Tibial artery (tissue), 4 donors: ENCODE data around the gene MFAP4.

Experiments used
- DNase-seq, 2 donors: peaks; one replicate each; pipeline ENCODE4 v3.0.0-alpha.2; 2019
- H3K27ac ChIP-seq, 2 donors: fragments of 200-600 bp; sonication (generic) in 1 of 2; 1 replicate in 1 of 2; 2 replicates in 1 of 2; pipeline ENCODE4 v1.5.1; 2018 to 2019; ENCODE audit warnings: mild to moderate bottlenecking in 1 of 2
- H3K27me3 ChIP-seq, 2 donors: fragments of 200-600 bp; sonication (generic) in 1 of 2; one replicate each; pipeline versions ENCODE4 v1.5.1 to v1.6.0; 2016 to 2019
- H3K36me3 ChIP-seq, 3 donors: fragments of 200-600 bp; sonication (generic) in 2 of 3; one replicate each; pipeline ENCODE4 v1.5.1; 2016 to 2019; ENCODE audit warnings: mild to moderate bottlenecking in 2 of 3
- H3K4me1 ChIP-seq, 4 donors: fragments of 200-600 bp; sonication (generic) in 2 of 4; 1 replicate in 3 of 4; 2 replicates in 1 of 4; pipeline ENCODE4 v1.5.1; 2016 to 2019
- H3K4me3 ChIP-seq, 2 donors: fragments of 200-600 bp; sonication (generic) in 1 of 2; 1 replicate in 1 of 2; 2 replicates in 1 of 2; pipeline ENCODE4 v1.5.1; 2018 to 2019; ENCODE audit warnings: mild to moderate bottlenecking in 2 of 2
- H3K9me3 ChIP-seq, 3 donors: fragments of 200-600 bp; sonication (generic) in 1 of 3; one replicate each; pipeline ENCODE4 v1.5.1; 2016 to 2019
- intact Hi-C: fragments of 100-400 bp; cut with DNase I; formaldehyde crosslinking; loops from one replicate; pipeline ENCODE4 v1.15.0; 2023; ENCODE audit warnings: low total_unique reads
- TF ChIP-seq, protein P1 (sequence below), 2 experiments: fragments of 200-600 bp in 1 of 2; fragments of 450-650 bp in 1 of 2; IDR thresholded peaks; one replicate each; pipeline ENCODE4 v1.5.1; 2017 to 2019; ENCODE audit warnings: antibody characterized with exemption in 2 of 2, mild to moderate bottlenecking in 1 of 2, moderate library complexity in 1 of 2

Gene MFAP4

DNA sequence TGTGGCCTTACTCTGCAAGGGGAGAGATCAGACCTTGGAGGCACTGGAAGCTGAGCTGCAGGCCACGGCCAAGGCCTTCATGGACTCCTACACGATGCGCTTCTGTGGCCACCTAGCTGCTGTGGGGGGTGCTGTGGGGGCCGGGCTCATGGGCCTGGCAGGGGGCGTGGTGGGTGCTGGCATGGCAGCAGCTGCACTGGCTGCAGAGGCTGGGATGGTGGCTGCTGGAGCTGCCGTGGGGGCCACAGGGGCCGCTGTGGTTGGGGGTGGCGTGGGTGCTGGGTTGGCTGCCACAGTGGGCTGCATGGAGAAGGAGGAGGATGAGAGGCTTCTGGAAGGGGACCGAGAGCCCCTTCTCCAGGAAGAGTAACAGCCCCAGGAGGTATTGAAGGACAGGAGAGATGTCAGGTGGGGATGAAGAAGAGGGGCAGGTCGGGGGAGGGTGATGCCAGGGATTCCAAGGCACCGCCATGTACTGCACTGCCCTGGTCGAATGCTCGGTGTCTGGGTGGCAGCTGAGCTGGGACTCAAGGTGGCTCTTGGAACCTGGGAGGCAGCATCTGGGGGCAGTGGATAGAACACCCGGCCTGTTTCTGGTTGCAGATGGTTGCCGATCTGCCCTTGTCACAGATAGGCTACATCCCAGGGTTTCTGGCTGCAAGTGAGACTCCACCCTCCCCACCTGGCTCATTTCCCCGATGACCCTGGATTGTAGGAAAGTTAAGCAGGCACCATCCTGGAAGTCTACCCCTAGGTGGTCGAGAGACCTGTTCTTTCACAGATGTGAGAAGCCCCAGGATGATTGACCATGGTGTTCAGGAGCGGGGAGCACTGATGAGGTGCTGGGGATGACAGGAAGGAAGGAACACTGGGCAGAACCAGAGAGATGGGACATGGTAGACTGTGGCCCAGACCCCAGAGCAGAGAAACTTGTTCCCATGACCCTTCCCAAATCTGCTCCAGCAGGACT, 29.1 kb upstream of the MFAP4 start:
- Histone ChIP-seq H3K9me3 (no peaks in the 10 kb centered on the region), H3K27me3 (no peaks in the 10 kb centered on the region), H3K4me3 (no peak overlapping the region), H3K36me3 (no peaks in the 10 kb centered on the region), H3K4me1 (peaks cover 0 to 13% (median 5%) of the 10 kb centered on the region in 4 donors), H3K27ac (no peak overlapping the region)
- TF ChIP-seq, protein P1, sequence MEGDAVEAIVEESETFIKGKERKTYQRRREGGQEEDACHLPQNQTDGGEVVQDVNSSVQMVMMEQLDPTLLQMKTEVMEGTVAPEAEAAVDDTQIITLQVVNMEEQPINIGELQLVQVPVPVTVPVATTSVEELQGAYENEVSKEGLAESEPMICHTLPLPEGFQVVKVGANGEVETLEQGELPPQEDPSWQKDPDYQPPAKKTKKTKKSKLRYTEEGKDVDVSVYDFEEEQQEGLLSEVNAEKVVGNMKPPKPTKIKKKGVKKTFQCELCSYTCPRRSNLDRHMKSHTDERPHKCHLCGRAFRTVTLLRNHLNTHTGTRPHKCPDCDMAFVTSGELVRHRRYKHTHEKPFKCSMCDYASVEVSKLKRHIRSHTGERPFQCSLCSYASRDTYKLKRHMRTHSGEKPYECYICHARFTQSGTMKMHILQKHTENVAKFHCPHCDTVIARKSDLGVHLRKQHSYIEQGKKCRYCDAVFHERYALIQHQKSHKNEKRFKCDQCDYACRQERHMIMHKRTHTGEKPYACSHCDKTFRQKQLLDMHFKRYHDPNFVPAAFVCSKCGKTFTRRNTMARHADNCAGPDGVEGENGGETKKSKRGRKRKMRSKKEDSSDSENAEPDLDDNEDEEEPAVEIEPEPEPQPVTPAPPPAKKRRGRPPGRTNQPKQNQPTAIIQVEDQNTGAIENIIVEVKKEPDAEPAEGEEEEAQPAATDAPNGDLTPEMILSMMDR (IDR thresholded peaks at IDR 0.05) = no peak
- no peak for DNase-seq
- intact Hi-C loops = loop anchor here (10.0 kb wide), 1 partner anchor 51 kb away; the partner anchor contains the start of gene B9D1

DNA sequence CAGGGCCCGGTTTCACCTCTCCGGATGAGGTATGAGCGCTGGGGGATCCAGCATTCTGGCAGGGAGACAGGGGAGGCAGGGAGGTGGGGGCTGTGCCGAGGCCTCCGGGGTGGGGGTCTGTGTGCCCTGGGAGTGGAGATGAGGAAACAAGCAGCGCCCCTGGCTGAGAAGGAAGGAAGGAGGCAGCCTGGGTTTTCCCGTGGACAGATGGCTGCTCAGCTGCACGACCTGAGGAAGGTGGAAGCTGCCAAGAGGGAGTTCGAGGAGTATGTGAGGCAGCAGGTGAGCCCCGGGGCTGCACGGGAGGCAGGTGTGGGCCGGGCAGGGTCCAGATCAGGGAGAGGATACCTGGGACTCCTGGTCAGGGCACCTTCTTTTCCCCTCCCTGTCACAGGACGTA, 28.3 kb upstream of the MFAP4 start:
- intact Hi-C loops = loop anchor here (10.0 kb wide), 1 partner anchor 51 kb away; the partner anchor contains the start of gene B9D1
- no peaks in the 10 kb centered on the region for H3K36me3 ChIP-seq
- no peak for DNase-seq
- H3K4me3 ChIP-seq = no peak overlapping the region
- H3K27ac ChIP-seq = no peak overlapping the region
- H3K4me1 ChIP-seq = peaks cover 0 to 18% (median 8%) of the 10 kb centered on the region in 4 donors
- TF ChIP-seq, protein P1 (IDR thresholded peaks at IDR 0.05) = no peak
- H3K27me3 ChIP-seq = no peaks in the 10 kb centered on the region
- no peaks in the 10 kb centered on the region for H3K9me3 ChIP-seq

DNA sequence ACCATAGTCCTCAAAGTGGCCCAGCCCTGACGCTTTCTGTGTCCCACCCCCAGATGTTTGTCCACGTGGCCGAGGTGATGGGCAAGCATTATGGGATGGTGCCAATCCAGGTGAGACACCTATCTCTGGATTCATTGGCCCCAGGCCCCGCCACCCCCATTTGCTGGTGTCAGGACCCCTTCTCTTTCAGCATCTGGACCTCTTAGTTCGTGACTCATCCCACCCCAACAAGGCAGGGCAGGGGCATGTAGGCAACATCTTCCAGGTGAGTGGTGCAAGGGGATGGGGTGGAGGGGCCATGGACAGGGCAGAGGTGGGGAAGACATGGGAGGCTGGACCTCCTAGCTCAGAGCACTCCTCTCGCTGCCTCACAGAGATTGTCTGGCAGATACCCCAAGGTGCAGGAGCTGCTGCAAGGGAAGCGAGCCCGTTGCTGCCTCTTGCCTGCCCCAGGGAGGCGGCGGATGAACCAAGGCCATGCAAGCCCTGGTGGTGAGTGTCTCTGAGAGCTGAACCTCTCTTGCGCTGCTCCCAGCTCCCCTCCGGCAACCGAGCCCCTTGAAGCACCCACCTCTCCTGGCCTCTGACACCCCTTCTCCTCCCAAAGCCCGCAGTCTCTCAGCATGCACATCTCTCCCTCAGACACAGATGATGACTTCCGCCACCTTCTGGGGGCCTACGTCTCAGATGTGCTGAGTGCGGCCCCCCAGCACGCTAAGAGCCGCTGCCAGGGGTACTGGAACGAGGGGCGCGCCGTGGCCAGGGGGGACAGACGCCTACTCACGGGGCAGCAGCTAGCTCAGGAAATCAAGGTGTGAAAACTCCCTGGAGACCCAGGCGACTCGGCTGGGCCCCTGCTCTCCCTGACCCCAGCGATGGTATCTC, 27.6 kb upstream of the MFAP4 start:
- Histone ChIP-seq H3K4me3 (no peak overlapping the region), H3K27ac (no peak overlapping the region), H3K36me3 (no peaks in the 10 kb centered on the region), H3K4me1 (peaks cover 0 to 18% (median 8%) of the 10 kb centered on the region in 4 donors), H3K9me3 (no peaks in the 10 kb centered on the region), H3K27me3 (no peaks in the 10 kb centered on the region)
- no peak for DNase-seq
- TF ChIP-seq, protein P1 (IDR thresholded peaks at IDR 0.05) = no peak
- intact Hi-C loops = loop anchor here (10.0 kb wide), 1 partner anchor 50 kb away; the partner anchor contains the start of gene B9D1

DNA sequence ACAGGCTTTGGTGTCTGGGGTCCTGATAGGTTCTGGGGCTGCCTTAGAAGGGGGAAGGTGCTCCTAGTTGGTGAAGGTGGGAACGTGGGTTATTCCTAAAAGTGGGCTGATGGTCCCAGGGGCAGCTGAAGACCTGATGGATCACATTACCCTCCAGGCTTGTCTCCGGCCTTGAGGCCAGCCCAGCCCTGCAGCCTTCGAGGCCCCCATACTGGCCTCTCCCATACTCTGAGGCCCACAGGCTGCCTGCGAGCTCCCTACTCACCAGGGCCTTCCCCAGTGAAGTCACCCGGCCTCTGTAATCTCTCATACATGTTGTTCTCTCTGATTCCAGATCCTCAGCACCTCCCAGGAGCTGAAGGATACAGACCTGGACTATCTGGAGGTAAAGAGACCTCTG, 26.8 kb upstream of the MFAP4 start:
- H3K4me1 ChIP-seq = peaks cover 0 to 18% (median 8%) of the 10 kb centered on the region in 4 donors
- no peak overlapping the region for H3K27ac ChIP-seq
- TF ChIP-seq, protein P1 (IDR thresholded peaks at IDR 0.05) = no peak
- H3K4me3 ChIP-seq = no peak overlapping the region
- no peaks in the 10 kb centered on the region for H3K36me3 ChIP-seq
- DNase-seq = no peak
- no peaks in the 10 kb centered on the region for H3K27me3 ChIP-seq
- intact Hi-C loops = loop anchor here (2.0 to 10.0 kb wide), 2 partner anchors 17 to 49 kb away; partner anchors contain the start of gene B9D1
- no peaks in the 10 kb centered on the region for H3K9me3 ChIP-seq

DNA sequence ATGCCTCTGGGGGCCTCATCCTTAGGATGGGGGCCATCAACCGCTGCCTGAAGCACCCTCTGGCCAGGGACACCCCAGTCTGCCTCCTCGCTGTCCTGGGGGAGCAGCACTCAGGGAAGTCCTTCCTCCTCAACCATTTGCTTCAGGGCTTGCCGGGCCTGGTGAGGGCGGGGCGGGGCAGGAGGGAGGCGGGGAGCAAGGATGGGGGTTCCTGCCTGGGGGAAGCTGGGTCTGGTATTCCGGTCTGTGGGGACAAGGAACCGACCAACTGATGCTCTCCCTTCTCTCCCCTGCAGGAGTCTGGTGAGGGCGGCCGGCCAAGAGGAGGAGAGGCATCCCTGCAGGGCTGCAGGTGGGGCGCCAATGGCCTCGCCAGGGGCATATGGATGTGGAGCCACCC, 26.0 kb upstream of the MFAP4 start:
- no peak for DNase-seq
- H3K4me3 ChIP-seq = no peak overlapping the region

More for the DNA sequence above, 26.0 kb upstream of the MFAP4 start:
- H3K36me3 ChIP-seq = no peaks in the 10 kb centered on the region
- no peaks in the 10 kb centered on the region for H3K9me3 ChIP-seq
- H3K27ac ChIP-seq = no peak overlapping the region
- TF ChIP-seq, protein P1 (IDR thresholded peaks at IDR 0.05) = no peak
- intact Hi-C loops = loop anchor here (2.0 to 10.0 kb wide), 2 partner anchors 18 to 48 kb away; partner anchors contain the start of gene B9D1
- H3K27me3 ChIP-seq = no peaks in the 10 kb centered on the region
- peaks cover 0 to 18% (median 8%) of the 10 kb centered on the region in 4 donors for H3K4me1 ChIP-seq
